ENCODE measurements around the gene FHAD1. TPM values are rescaled to one million over a fixed set of nuclear protein-coding genes. Genes with fewer than 3 reads are reported as not detected.

The FHAD1 gene
- total RNA-seq, 1 donor = 0.72 TPM

DNA sequence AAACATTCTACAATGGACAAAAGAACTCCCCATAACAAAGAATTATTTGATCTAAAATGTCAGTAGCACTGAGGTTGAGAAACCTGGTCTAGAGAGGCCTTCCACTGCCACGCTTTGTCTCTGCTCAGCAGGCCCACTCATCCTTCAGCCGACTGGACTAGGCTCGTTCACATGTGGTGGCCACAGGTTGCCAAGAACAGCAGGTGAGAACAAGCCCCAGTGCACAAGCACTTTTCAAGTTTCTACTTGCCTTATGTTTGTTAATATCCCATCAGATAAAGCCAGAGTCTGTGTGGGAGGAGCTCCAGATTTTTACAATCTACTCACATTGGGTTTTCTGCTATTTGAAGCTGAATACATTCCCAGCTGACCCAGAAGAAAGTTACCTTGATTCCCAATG lies 153.6 kb downstream of the FHAD1 start:
- Histone ChIP-seq H3K9me3 (ENCODE audit: low read depth, low read length) (peaks cover 5% of the 10 kb centered on the region), H3K4me2 (ENCODE audit: insufficient read depth, low read length) (no peak overlapping the region), H3K4me1 (ENCODE audit: insufficient read depth, low read length) (no peaks in the 10 kb centered on the region), H3K27ac (ENCODE audit: low read depth, low read length) (no peak overlapping the region), H2AFZ (ENCODE audit: low read length) (no peak overlapping the region), H4K20me1 (ENCODE audit: insufficient read depth, low read length) (no peaks in the 10 kb centered on the region), H3K79me2 (ENCODE audit: insufficient read depth, low read length) (no peaks in the 10 kb centered on the region), H3K27me3 (ENCODE audit: insufficient read depth, low read length) (no peaks in the 10 kb centered on the region), H3K36me3 (ENCODE audit: insufficient read depth, low read length) (no peaks in the 10 kb centered on the region), H3K4me3 (ENCODE audit: insufficient read depth, low read length) (no peak overlapping the region)
- no peak for DNase-seq (ENCODE audit: insufficient read length, low spot score, missing footprints)
- TF ChIP-seq, protein P1, sequence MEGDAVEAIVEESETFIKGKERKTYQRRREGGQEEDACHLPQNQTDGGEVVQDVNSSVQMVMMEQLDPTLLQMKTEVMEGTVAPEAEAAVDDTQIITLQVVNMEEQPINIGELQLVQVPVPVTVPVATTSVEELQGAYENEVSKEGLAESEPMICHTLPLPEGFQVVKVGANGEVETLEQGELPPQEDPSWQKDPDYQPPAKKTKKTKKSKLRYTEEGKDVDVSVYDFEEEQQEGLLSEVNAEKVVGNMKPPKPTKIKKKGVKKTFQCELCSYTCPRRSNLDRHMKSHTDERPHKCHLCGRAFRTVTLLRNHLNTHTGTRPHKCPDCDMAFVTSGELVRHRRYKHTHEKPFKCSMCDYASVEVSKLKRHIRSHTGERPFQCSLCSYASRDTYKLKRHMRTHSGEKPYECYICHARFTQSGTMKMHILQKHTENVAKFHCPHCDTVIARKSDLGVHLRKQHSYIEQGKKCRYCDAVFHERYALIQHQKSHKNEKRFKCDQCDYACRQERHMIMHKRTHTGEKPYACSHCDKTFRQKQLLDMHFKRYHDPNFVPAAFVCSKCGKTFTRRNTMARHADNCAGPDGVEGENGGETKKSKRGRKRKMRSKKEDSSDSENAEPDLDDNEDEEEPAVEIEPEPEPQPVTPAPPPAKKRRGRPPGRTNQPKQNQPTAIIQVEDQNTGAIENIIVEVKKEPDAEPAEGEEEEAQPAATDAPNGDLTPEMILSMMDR (IDR thresholded peaks at IDR 0.05; ENCODE audit: extremely low read depth, low read depth, low read length) = no peak

DNA sequence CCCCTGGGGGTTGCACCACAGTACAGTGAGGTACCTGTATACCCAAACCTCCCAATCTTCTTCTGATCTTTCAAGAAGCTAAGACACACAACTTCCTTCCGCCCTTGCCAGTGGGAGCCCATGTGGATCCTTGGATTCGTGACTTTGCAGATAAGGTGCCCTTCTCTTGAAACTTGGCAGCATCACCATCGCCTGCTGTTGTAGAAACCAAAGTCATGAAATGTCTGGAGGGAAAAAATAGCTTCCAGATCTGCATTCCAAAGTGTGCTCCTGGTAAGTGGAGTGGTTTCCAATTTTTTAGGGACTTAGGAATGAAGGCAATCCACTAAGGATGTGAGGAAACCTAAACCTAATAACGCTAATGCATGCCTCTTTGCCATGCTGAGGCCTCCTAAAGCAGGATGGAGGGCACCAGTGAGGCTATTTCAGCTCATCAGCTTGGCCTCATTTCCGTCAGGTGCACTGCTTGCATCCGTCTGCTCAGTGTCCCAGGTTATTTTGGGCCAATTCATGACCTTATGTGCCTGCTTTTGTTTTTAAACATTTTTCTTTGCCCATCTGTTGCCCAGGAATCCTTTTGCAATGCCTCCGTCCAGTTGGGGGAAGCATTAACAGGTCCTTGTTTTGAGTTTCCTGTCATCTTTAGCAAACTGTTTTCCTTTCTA lies 154.5 kb downstream of the FHAD1 start:
- H3K36me3 ChIP-seq (ENCODE audit: insufficient read depth, low read length) = no peaks in the 10 kb centered on the region
- H3K4me1 ChIP-seq (ENCODE audit: insufficient read depth, low read length) = peaks cover under 1% of the 10 kb centered on the region
- H3K27ac ChIP-seq (ENCODE audit: low read depth, low read length) = no peak overlapping the region
- no peak for DNase-seq (ENCODE audit: insufficient read length, low spot score, missing footprints)
- no peaks in the 10 kb centered on the region for H3K27me3 ChIP-seq (ENCODE audit: insufficient read depth, low read length)
- peaks cover 5% of the 10 kb centered on the region for H3K9me3 ChIP-seq (ENCODE audit: low read depth, low read length)
- H3K4me2 ChIP-seq (ENCODE audit: insufficient read depth, low read length) = no peak overlapping the region
- no peaks in the 10 kb centered on the region for H4K20me1 ChIP-seq (ENCODE audit: insufficient read depth, low read length)
- H2AFZ ChIP-seq (ENCODE audit: low read length) = no peak overlapping the region
- TF ChIP-seq, protein P1 (IDR thresholded peaks at IDR 0.05; ENCODE audit: extremely low read depth, low read depth, low read length) = no peak
- H3K79me2 ChIP-seq (ENCODE audit: insufficient read depth, low read length) = no peaks in the 10 kb centered on the region
- no peak overlapping the region for H3K4me3 ChIP-seq (ENCODE audit: insufficient read depth, low read length)

DNA sequence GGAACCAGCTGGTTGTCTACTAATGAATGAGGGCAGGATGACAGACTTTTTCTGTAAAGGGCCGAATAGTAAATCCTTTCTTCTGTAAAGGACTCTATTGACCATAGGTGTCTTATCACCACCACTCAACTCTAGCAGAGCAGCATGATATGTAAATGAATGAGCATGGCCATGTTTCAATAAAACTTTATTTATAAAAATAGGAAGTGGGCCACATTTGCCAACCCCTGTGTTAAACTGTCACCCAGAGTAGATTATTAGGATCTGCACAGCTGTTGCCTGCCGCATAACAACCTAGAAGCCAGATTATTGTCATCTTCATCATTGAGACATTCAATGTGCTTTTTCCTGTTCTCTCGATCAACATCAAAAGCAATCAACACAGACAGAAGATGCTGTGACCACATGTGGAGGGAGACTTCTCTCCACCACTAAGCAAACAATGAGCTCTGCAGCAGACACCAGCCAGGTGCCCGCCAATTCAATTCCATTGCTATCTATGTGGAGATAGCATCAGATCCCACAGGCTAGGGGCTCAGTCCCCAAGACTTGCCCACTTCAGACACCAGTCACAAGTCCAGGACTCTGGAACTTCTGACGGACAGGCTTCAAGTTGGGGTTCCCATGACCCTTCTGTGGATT lies 155.9 kb downstream of the FHAD1 start:
- Histone ChIP-seq H3K27me3 (ENCODE audit: insufficient read depth, low read length) (no peaks in the 10 kb centered on the region), H3K4me2 (ENCODE audit: insufficient read depth, low read length) (no peak overlapping the region), H3K9me3 (ENCODE audit: low read depth, low read length) (peaks cover 5% of the 10 kb centered on the region), H3K4me1 (ENCODE audit: insufficient read depth, low read length) (peaks cover 14% of the 10 kb centered on the region), H3K79me2 (ENCODE audit: insufficient read depth, low read length) (no peaks in the 10 kb centered on the region), H3K4me3 (ENCODE audit: insufficient read depth, low read length) (no peak overlapping the region), H4K20me1 (ENCODE audit: insufficient read depth, low read length) (no peaks in the 10 kb centered on the region), H2AFZ (ENCODE audit: low read length) (no peak overlapping the region), H3K36me3 (ENCODE audit: insufficient read depth, low read length) (no peaks in the 10 kb centered on the region), H3K27ac (ENCODE audit: low read depth, low read length) (no peak overlapping the region)
- TF ChIP-seq, protein P1 (IDR thresholded peaks at IDR 0.05; ENCODE audit: extremely low read depth, low read depth, low read length) = no peak
- no peak for DNase-seq (ENCODE audit: insufficient read length, low spot score, missing footprints)

DNA sequence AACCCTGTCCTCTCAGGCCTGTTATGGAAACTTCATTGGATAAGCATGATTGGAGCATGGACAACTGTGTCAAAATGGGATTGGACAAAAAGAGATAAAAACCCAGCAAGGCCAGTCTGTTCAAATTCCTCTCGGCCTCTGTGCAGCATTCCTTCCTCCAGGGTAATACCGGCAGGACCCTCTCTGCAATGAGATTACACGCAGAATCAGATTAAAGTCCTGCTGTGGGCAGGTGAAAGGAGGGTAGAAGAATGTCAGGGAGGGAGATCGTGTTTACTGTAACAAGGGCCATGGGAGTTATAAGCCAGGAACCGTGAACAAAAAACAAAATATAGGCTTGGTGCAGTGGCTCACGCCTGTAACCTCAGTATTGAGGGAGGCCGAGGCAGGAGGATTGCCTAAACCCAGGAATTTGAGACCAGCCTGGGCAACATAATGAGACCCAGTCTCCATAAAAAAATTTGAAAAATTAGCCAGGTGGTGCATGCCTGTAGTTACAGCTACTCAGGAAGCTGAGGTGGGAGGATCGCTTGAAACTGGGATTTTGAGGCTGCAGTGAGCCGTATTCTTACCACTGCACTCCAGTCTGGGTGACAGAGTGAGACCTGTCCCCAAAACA lies 157.0 kb downstream of the FHAD1 start:
- H3K4me2 ChIP-seq (ENCODE audit: insufficient read depth, low read length) = no peak overlapping the region
- TF ChIP-seq, protein P1 (IDR thresholded peaks at IDR 0.05; ENCODE audit: extremely low read depth, low read depth, low read length) = no peak
- DNase-seq (ENCODE audit: insufficient read length, low spot score, missing footprints) = no peak
- no peaks in the 10 kb centered on the region for H4K20me1 ChIP-seq (ENCODE audit: insufficient read depth, low read length)
- no peaks in the 10 kb centered on the region for H3K36me3 ChIP-seq (ENCODE audit: insufficient read depth, low read length)
- H3K4me1 ChIP-seq (ENCODE audit: insufficient read depth, low read length) = peaks cover 20% of the 10 kb centered on the region
- no peaks in the 10 kb centered on the region for H3K79me2 ChIP-seq (ENCODE audit: insufficient read depth, low read length)
- H3K9me3 ChIP-seq (ENCODE audit: low read depth, low read length) = peaks cover 5% of the 10 kb centered on the region
- no peak overlapping the region for H3K27ac ChIP-seq (ENCODE audit: low read depth, low read length)
- no peak overlapping the region for H3K4me3 ChIP-seq (ENCODE audit: insufficient read depth, low read length)
- no peaks in the 10 kb centered on the region for H3K27me3 ChIP-seq (ENCODE audit: insufficient read depth, low read length)
- no peak overlapping the region for H2AFZ ChIP-seq (ENCODE audit: low read length)

All from osteoblast (primary cell).